Measurements from ENCODE around the gene STK11.

STK11 gene

GRCh38 chr19:1234051-1234954 lies 28.7 kb downstream of the STK11 start:
- DNase-seq (ENCODE audit: low read depth) = no peak
- TF ChIP-seq, protein P1, sequence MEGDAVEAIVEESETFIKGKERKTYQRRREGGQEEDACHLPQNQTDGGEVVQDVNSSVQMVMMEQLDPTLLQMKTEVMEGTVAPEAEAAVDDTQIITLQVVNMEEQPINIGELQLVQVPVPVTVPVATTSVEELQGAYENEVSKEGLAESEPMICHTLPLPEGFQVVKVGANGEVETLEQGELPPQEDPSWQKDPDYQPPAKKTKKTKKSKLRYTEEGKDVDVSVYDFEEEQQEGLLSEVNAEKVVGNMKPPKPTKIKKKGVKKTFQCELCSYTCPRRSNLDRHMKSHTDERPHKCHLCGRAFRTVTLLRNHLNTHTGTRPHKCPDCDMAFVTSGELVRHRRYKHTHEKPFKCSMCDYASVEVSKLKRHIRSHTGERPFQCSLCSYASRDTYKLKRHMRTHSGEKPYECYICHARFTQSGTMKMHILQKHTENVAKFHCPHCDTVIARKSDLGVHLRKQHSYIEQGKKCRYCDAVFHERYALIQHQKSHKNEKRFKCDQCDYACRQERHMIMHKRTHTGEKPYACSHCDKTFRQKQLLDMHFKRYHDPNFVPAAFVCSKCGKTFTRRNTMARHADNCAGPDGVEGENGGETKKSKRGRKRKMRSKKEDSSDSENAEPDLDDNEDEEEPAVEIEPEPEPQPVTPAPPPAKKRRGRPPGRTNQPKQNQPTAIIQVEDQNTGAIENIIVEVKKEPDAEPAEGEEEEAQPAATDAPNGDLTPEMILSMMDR (conservative IDR thresholded peaks at IDR 0.05; ENCODE audit: low read depth, low read length) = no peak
- no peak overlapping the region for H3K4me3 ChIP-seq (ENCODE audit: low read length)

DNA sequence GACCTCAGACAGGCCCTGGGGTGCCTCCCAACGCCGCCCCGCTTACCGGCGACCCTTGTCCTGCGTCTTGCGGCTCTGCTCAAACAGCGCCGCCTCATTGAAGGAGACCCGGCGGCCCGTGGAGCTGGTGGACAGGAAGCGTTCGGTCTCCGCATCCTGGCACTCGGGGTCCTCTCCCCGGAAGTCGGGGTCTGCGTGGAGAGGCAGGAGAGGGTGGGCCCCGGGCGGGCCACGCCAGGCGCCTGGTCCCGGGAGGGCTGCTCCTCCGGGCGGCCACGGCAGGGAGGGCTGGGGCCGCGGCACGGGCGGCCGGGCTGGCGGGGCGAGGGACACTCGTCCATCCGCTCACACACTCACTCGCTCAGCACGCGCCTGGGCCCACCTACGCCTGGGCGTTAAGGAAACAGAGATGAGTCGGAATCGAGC lies 29.4 kb downstream of the STK11 start:
- no peak for DNase-seq (ENCODE audit: low read depth)
- TF ChIP-seq, protein P1 (conservative IDR thresholded peaks at IDR 0.05; ENCODE audit: low read depth, low read length) = no peak
- no peak overlapping the region for H3K4me3 ChIP-seq (ENCODE audit: low read length)

DNA sequence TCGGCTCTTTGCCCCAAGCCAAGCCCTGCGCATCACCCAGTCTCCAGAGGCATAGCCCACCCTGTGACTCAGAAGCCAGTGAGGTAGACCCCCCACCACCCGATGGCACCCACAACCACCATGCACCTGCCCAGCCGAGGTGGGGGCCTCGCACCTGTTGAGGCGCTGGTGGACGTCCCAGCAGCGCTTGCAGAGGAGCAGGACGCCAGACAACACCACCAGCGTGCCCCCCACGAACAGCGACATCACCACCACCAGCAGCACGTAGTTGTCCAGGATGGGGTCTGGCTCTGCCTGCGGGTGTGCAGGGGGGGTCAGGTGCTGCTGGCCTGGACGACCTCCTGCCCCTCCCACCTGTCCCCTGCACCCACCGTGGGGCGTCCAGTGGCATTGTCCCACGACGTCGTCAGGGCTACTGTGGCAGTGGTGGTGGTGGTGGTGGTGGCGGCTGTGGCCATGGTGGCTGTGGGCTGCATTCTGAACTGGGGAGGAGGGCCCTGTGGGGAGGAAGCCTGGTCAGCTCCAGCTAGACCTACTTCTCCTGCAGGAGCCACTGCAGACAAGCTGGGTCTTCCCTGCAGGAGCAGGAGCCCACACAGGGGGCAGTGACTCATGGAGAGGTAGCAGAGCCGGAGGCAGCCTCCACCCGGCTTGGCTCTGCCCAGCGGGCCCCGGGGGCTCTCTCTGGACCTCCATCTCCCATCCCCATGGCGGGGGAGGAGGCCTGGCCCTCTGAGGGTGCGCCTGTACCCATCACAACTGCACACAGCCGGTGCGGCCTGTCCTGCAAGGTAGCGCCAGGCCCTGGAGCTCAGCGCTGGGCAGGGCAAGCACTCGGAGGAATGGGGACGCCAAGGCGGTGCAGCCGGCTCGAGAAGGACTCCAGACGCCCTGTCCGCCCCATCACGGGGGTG lies 30.3 kb downstream of the STK11 start:
- TF ChIP-seq, protein P1 (conservative IDR thresholded peaks at IDR 0.05; ENCODE audit: low read depth, low read length) = no peak
- peak overlapping the region; percentile 50 for H3K4me3 ChIP-seq (ENCODE audit: low read length)
- no peak for DNase-seq (ENCODE audit: low read depth)

DNA sequence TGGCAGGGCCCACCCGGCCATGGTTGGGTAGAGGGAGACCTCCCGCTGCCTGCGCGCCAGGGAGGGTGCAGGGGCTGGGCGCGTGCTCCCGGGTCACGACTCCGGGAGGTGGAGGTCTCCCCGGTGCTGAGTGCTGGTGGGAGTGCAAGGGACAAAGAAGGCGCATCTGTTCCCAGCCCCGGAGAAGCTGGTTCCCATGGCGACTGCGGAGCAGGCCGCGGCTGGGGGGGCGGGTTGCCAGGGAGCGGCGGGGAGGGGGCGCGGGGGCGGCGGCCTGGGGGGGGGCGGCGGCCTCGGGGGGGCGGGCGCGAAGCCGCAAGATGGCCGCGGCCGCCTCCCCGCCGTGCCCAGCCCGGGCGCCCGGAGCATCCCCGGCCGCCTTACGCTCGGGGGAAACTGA lies 31.0 kb downstream of the STK11 start:
- peak overlapping the region; percentile 73 for H3K4me3 ChIP-seq (ENCODE audit: low read length)
- TF ChIP-seq, protein P1 (conservative IDR thresholded peaks at IDR 0.05; ENCODE audit: low read depth, low read length) = no peak
- no peak for DNase-seq (ENCODE audit: low read depth)

DNA sequence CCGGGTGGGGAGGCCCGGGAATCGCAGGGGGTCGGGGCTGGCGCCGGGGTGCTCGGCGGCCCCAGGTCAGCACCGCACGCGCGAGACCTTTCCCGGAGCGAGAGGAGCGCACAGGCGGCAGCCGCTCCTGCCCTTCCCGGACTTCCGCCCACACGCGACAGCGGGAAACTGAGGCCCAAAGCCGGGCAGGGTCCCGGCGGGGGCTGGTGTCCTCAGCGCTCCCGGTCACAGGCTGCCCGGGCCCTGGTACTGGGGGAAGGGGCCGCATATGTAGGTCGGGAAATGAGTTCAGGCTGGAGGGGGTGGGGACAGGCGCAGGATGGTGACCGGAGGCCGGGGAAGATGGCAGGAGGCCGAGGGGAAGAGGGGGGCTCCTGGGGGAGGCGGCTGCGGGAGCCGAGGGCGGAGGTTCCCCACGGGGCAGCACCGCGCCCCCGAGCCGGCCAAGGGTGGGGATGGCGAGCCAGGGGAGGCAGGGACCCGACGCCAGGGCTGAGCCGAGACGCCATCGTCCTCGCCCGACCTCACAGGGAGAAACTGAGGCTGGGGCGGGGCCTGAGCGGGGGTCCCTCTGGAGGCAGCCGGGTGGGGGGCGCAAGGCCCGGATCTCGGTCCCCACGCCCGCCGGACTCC lies 31.6 kb downstream of the STK11 start:
- DNase-seq (ENCODE audit: low read depth) = no peak
- TF ChIP-seq, protein P1 (conservative IDR thresholded peaks at IDR 0.05; ENCODE audit: low read depth, low read length) = no peak
- H3K4me3 ChIP-seq (ENCODE audit: low read length) = peak overlapping the region; percentile 73

- H3K4me3 ChIP-seq (ENCODE audit: low read length) = peak within 1 kb of the TSS; percentile 73
- TF ChIP-seq, protein P1 (conservative IDR thresholded peaks at IDR 0.05; ENCODE audit: low read depth, low read length) = no peak
- DNase-seq (ENCODE audit: low read depth) = no peak
These were observed 32.3 kb downstream of the STK11 start, which contains the start of gene CBARP for GRCh38 chr19:1237754-1238368. CBARP (minus strand) TSS chr19:1238005; CDS start chr19:1236100, 1,905 bp downstream.
